IPS DF 6.9 (cell line): ENCODE results near the gene KAT2B.

Experiments
- DNase-seq: peaks from one replicate; pipeline ENCODE4 v3.0.0-alpha.2; 2013; ENCODE audit warnings: low read depth, low spot score
- H3K27ac ChIP-seq: one replicate; pipeline ENCODE4 v1.5.1; 2013; ENCODE audit warnings: low read length, control low read depth
- H3K27me3 ChIP-seq: 2 replicates; pipeline ENCODE4 v1.6.1; 2013; ENCODE audit warnings: mild to moderate bottlenecking, low read length; ENCODE audit not compliant: control insufficient read depth, insufficient read depth
- H3K36me3 ChIP-seq: 2 replicates; pipeline ENCODE4 v1.6.1; 2013; ENCODE audit warnings: low read length; ENCODE audit not compliant: control insufficient read depth, insufficient read depth
- H3K4me1 ChIP-seq: 2 replicates; pipeline ENCODE4 v1.6.1; 2013; ENCODE audit warnings: low read length; ENCODE audit not compliant: control insufficient read depth, insufficient read depth
- H3K4me3 ChIP-seq: 2 replicates; pipeline ENCODE4 v1.5.1; 2013; ENCODE audit warnings: mild to moderate bottlenecking, low read length
- H3K9me3 ChIP-seq: 2 replicates; pipeline ENCODE4 v1.6.1; 2013; ENCODE audit warnings: low read length, inconsistent platforms; ENCODE audit not compliant: control insufficient read depth, insufficient read depth
- WGBS: extraction: QIAGEN DNeasy Blood & Tissue Kit; methylation state at CpG from one replicate; pipeline ENCODE4 v1.1.7; 2013; ENCODE audit warnings: mixed read lengths, missing lambda C conversion rate; ENCODE audit not compliant: insufficient read length, insufficient coverage; 5-methylcytosine and 5-hydroxymethylcytosine counted together

The KAT2B gene

GRCh38 chr3:20064796-20065564 lies 24.7 kb downstream of the KAT2B start:
- Histone ChIP-seq H3K9me3 (no peaks in the 10 kb centered on the region), H3K4me3 (no peak overlapping the region), H3K36me3 (no peaks in the 10 kb centered on the region), H3K4me1 (no peaks in the 10 kb centered on the region), H3K27me3 (peaks cover 2% of the 10 kb centered on the region; the same call in 1 of the 2 replicates), H3K27ac (no peak overlapping the region)
- no CpG with 5 or more reads among the region's 5 CpGs for WGBS
- DNase-seq = no peak

GRCh38 chr3:20066079-20066478 lies 25.8 kb downstream of the KAT2B start:
- no peak for DNase-seq
- Histone ChIP-seq H3K27ac (no peak overlapping the region), H3K4me1 (no peaks in the 10 kb centered on the region), H3K9me3 (no peaks in the 10 kb centered on the region), H3K36me3 (no peaks in the 10 kb centered on the region), H3K4me3 (no peak overlapping the region), H3K27me3 (peaks cover 2% of the 10 kb centered on the region; the same call in 1 of the 2 replicates)
- WGBS = no CpG with 5 or more reads among the region's 1 CpG

- H3K9me3 ChIP-seq = no peaks in the 10 kb centered on the region
- no peak overlapping the region for H3K4me3 ChIP-seq
- DNase-seq = no peak
- WGBS = no CpG with 5 or more reads among the region's 6 CpGs
- no peaks in the 10 kb centered on the region for H3K36me3 ChIP-seq
- H3K27me3 ChIP-seq = peaks cover 2% of the 10 kb centered on the region; the same call in 1 of the 2 replicates
- H3K27ac ChIP-seq = no peak overlapping the region
- no peaks in the 10 kb centered on the region for H3K4me1 ChIP-seq
Observed at GRCh38 chr3:20066850-20067617, 26.8 kb downstream of the KAT2B start.

GRCh38 chr3:20068512-20069177 lies 28.4 kb downstream of the KAT2B start:
- Histone ChIP-seq H3K27me3 (peaks cover 2% of the 10 kb centered on the region; the same call in 1 of the 2 replicates), H3K36me3 (no peaks in the 10 kb centered on the region), H3K4me1 (no peaks in the 10 kb centered on the region), H3K9me3 (no peaks in the 10 kb centered on the region), H3K27ac (no peak overlapping the region), H3K4me3 (no peak overlapping the region)
- no peak for DNase-seq
- no CpG with 5 or more reads among the region's 3 CpGs for WGBS

- Histone ChIP-seq H3K4me3 (no peak overlapping the region), H3K27ac (no peak overlapping the region), H3K9me3 (no peaks in the 10 kb centered on the region), H3K27me3 (peaks cover 2% of the 10 kb centered on the region; the same call in 1 of the 2 replicates), H3K4me1 (no peaks in the 10 kb centered on the region), H3K36me3 (no peaks in the 10 kb centered on the region)
- no peak for DNase-seq
Observed at GRCh38 chr3:20069178-20069532, 28.9 kb downstream of the KAT2B start.

GRCh38 chr3:20071175-20071574 lies 30.9 kb downstream of the KAT2B start:
- no peak overlapping the region for H3K27ac ChIP-seq
- no peaks in the 10 kb centered on the region for H3K4me1 ChIP-seq
- no peaks in the 10 kb centered on the region for H3K36me3 ChIP-seq
- no peaks in the 10 kb centered on the region for H3K9me3 ChIP-seq
- WGBS = no CpG with 5 or more reads among the region's 2 CpGs
- H3K27me3 ChIP-seq = peaks cover 2% of the 10 kb centered on the region; the same call in 1 of the 2 replicates
- DNase-seq = no peak
- H3K4me3 ChIP-seq = no peak overlapping the region

GRCh38 chr3:20072422-20072821 lies 32.2 kb downstream of the KAT2B start:
- Histone ChIP-seq H3K4me3 (no peak overlapping the region), H3K36me3 (no peaks in the 10 kb centered on the region), H3K4me1 (no peaks in the 10 kb centered on the region), H3K27ac (no peak overlapping the region), H3K9me3 (no peaks in the 10 kb centered on the region), H3K27me3 (peaks cover 2% of the 10 kb centered on the region; the same call in 1 of the 2 replicates)
- DNase-seq = no peak
- WGBS = no CpG with 5 or more reads among the region's 6 CpGs

- Histone ChIP-seq H3K4me1 (no peaks in the 10 kb centered on the region), H3K9me3 (no peaks in the 10 kb centered on the region), H3K36me3 (no peaks in the 10 kb centered on the region), H3K27me3 (peaks cover 2% of the 10 kb centered on the region; the same call in 1 of the 2 replicates), H3K4me3 (no peak overlapping the region), H3K27ac (no peak overlapping the region)
- DNase-seq = no peak
- WGBS = no CpG with 5 or more reads among the region's 5 CpGs
Observed at GRCh38 chr3:20073068-20073467, 32.8 kb downstream of the KAT2B start.

- no peaks in the 10 kb centered on the region for H3K36me3 ChIP-seq
- H3K27ac ChIP-seq = no peak overlapping the region
Observed at GRCh38 chr3:20073683-20074082, 33.4 kb downstream of the KAT2B start.

GRCh38 chr3:20074226-20075063 lies 34.2 kb downstream of the KAT2B start:
- Histone ChIP-seq H3K9me3 (no peaks in the 10 kb centered on the region), H3K4me1 (no peaks in the 10 kb centered on the region), H3K27ac (no peak overlapping the region), H3K36me3 (no peaks in the 10 kb centered on the region), H3K4me3 (no peak overlapping the region), H3K27me3 (no peaks in the 10 kb centered on the region)
- DNase-seq = no peak
- no CpG with 5 or more reads among the region's 6 CpGs for WGBS

More at GRCh38 chr3:20073683-20074082, 33.4 kb downstream of the KAT2B start:
- Histone ChIP-seq H3K4me3 (no peak overlapping the region), H3K9me3 (no peaks in the 10 kb centered on the region), H3K4me1 (no peaks in the 10 kb centered on the region), H3K27me3 (no peaks in the 10 kb centered on the region)
- DNase-seq = no peak
- no CpG with 5 or more reads among the region's 4 CpGs for WGBS
